ENCODE measurements around the gene OPHN1. TPM values are rescaled to one million over a fixed set of nuclear protein-coding genes. Genes with fewer than 3 reads are reported as not detected.

Gene OPHN1
- total RNA-seq, 2 experiments from 2014 or later, result 0.21 to 0.46 TPM

DNA sequence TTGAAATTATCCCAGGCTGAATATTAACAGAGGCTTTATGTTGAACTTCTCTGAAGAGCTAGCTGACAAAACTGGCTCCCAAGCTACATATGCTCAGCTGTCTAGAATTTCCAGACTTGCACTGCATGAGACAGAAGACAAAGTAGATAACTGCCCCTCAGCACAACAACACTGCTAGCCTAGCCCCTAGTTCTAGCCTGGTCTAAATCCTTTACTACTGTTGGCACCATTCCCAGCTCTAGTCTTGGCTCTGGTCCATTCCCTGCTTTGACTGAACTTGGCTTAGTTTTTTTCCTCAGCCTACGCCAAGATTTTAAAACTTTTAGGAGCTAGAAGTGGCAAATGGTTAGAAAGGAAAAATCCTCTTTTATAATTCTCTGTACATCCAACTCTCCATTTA lies 7.6 kb upstream of the OPHN1 start:
- Mint-ChIP-seq H3K36me3 (no peaks in the 10 kb centered on the region), H3K4me3 (no peak overlapping the region), H3K9me3 (no peaks in the 10 kb centered on the region), H3K27me3 (peaks cover 5% of the 10 kb centered on the region), H3K27ac (no peak overlapping the region), H3K4me1 (ENCODE audit: low read depth) (peaks cover 8% of the 10 kb centered on the region)
- intact Hi-C loops (cut with micrococcal nuclease), result no loop called here
- POLR2A ChIA-PET, result no interaction called here
- CTCF ChIA-PET, result no interaction called here
- DNase-seq, result no peak

DNA sequence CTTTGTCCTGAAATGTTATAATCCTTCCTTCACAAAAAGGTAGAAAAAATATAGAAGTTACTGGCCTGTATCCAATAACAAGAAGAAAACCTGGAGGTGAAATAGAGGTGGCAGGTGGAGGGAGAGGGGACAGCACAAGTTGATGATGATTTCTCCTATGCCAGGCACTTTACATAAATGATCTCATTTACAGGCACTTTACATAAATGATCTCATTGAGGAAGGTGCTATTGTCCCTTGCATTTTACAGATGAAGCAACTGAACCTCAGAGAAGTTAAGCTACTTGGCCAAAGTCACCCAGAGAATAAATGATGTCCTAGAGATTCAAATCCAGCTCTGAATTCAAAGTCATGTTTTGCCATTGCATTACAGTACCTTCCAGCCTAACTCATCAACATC lies 7.1 kb upstream of the OPHN1 start:
- no peaks in the 10 kb centered on the region for H3K9me3 Mint-ChIP-seq
- DNase-seq, result no peak
- H3K4me3 Mint-ChIP-seq, result no peak overlapping the region
- ChIA-PET POLR2A (no interaction called here), CTCF (no interaction called here)
- no peaks in the 10 kb centered on the region for H3K36me3 Mint-ChIP-seq
- intact Hi-C loops (cut with micrococcal nuclease), result no loop called here
- H3K27ac Mint-ChIP-seq, result no peak overlapping the region
- peaks cover 5% of the 10 kb centered on the region for H3K27me3 Mint-ChIP-seq
- peaks cover 8% of the 10 kb centered on the region for H3K4me1 Mint-ChIP-seq (ENCODE audit: low read depth)

DNA sequence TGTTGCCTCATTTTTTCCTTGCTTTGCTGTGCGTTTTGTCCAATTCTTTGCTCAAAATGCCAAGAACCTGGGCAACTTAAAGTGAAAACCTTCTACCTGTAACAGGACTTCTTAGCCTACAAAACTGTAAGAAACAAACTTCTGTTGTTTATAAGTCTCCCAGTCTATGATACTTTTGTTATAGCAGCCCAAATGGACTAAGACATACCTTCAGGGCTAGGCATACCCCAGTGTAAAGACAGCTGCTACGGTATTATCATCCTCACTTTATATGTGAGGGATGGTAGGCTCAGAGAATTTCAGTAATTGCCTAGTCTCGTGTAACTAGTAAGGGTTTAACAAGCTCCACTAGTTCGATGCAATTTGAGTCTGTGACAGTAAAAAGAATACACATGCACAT lies 6.0 kb upstream of the OPHN1 start:
- no peaks in the 10 kb centered on the region for H3K9me3 Mint-ChIP-seq
- H3K4me1 Mint-ChIP-seq (ENCODE audit: low read depth), result peaks cover 8% of the 10 kb centered on the region
- H3K36me3 Mint-ChIP-seq, result no peaks in the 10 kb centered on the region
- peaks cover 12% of the 10 kb centered on the region for H3K27me3 Mint-ChIP-seq
- CTCF ChIA-PET, result no interaction called here
- POLR2A ChIA-PET, result no interaction called here
- no peak overlapping the region for H3K27ac Mint-ChIP-seq
- no peak for DNase-seq
- no peak overlapping the region for H3K4me3 Mint-ChIP-seq
- intact Hi-C loops (cut with micrococcal nuclease), result no loop called here

DNA sequence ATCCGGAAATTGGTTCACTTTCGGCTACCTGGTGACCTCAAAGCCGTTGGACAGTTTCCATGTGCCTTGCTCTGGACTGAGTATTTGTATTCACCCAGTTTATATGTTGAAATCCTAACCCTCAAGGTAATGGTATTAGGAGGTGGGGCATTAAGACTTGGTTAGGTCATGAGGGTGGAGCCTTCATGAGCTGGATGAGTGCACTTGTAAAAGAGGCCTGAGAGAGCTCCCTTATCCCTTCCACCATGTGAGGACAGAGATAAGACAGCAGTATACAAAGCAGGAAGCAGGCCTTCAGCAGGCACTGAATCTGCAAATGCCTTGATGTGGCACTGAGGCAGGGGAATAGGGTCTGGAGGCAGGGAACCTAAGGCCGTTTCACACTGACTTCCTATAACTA lies 5.3 kb upstream of the OPHN1 start:
- no peaks in the 10 kb centered on the region for H3K36me3 Mint-ChIP-seq
- H3K27ac Mint-ChIP-seq, result no peak overlapping the region
- intact Hi-C loops (cut with micrococcal nuclease), result no loop called here
- peaks cover 11% of the 10 kb centered on the region for H3K4me1 Mint-ChIP-seq (ENCODE audit: low read depth)
- DNase-seq, result no peak
- no peak overlapping the region for H3K4me3 Mint-ChIP-seq
- ChIA-PET POLR2A (no interaction called here), CTCF (no interaction called here)
- no peaks in the 10 kb centered on the region for H3K9me3 Mint-ChIP-seq
- H3K27me3 Mint-ChIP-seq, result peaks cover 16% of the 10 kb centered on the region

- H3K4me3 Mint-ChIP-seq, result peak overlapping the region; percentile 64
- H3K27ac Mint-ChIP-seq, result no peak overlapping the region
- peaks cover 7% of the 10 kb centered on the region for H3K4me1 Mint-ChIP-seq (ENCODE audit: low read depth)
- no peaks in the 10 kb centered on the region for H3K9me3 Mint-ChIP-seq
- H3K36me3 Mint-ChIP-seq, result no peaks in the 10 kb centered on the region
- CTCF ChIA-PET, result no interaction called here
- peaks cover 33% of the 10 kb centered on the region for H3K27me3 Mint-ChIP-seq
- intact Hi-C loops (cut with micrococcal nuclease), result no loop called here
- DNase-seq, result no peak
- POLR2A ChIA-PET, result no interaction called here
These were observed 645 bp upstream of the OPHN1 start for GRCh38 chrX:68433981-68434299.

DNA sequence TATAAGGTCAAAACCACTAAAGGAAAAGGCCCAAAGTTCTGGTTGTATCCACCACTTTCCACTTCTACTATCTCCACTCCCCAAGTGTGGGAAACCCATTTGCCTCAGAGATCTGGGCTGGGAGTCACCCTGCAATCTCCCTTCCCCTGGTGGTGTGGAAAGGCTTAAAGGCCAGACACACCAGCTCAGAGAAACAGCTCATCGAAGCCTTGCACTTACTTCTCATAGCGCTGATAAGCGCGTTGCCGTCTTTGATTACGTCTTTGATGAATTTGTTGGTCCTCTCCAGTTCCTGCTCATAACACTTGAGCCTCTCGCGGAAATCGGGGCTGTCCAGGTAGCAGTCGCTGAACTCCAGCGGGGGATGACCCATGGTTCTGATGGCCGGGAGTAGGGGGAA lies 647 bp downstream of the OPHN1 start:
- Mint-ChIP-seq H3K4me1 (ENCODE audit: low read depth) (peaks cover 7% of the 10 kb centered on the region), H3K27ac (no peak overlapping the region), H3K4me3 (peak overlapping the region; percentile 64), H3K27me3 (peaks cover 37% of the 10 kb centered on the region), H3K9me3 (no peaks in the 10 kb centered on the region), H3K36me3 (no peaks in the 10 kb centered on the region)
- no peak for DNase-seq
- ChIA-PET POLR2A (no interaction called here), CTCF (interaction anchor here (0.6 kb wide), 1 partner anchor 247 kb away, joined by 3 read pairs; no protein-coding TSS in a partner anchor)
- intact Hi-C loops (cut with micrococcal nuclease), result no loop called here

DNA sequence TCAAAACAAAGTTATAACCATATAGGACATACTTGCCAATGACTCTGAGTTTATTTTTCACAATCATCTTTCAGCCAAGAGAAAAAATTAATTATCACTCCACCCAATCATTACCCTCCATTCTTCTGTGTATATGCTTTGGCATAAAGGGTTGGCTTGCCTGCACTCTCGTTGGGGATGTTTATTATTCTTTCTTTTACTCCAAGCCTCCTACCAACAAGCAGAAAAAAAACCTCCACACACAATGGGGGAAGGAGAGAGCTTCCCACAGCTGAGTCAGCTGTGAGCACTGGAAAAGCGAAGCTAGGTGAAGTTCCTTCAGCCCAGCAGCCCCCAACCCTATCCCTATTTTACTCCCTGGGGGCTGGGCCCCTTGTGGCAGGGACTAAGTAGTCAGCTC lies 1.5 kb downstream of the OPHN1 start:
- POLR2A ChIA-PET, result no interaction called here
- DNase-seq, result no peak
- CTCF ChIA-PET, result interaction anchor here (0.6 kb wide), 1 partner anchor 246 kb away, joined by 3 read pairs; no protein-coding TSS in a partner anchor
- no peak overlapping the region for H3K4me3 Mint-ChIP-seq
- intact Hi-C loops (cut with micrococcal nuclease), result no loop called here
- no peak overlapping the region for H3K27ac Mint-ChIP-seq
- no peaks in the 10 kb centered on the region for H3K36me3 Mint-ChIP-seq
- peaks cover 7% of the 10 kb centered on the region for H3K4me1 Mint-ChIP-seq (ENCODE audit: low read depth)
- no peaks in the 10 kb centered on the region for H3K9me3 Mint-ChIP-seq
- H3K27me3 Mint-ChIP-seq, result peaks cover 37% of the 10 kb centered on the region

DNA sequence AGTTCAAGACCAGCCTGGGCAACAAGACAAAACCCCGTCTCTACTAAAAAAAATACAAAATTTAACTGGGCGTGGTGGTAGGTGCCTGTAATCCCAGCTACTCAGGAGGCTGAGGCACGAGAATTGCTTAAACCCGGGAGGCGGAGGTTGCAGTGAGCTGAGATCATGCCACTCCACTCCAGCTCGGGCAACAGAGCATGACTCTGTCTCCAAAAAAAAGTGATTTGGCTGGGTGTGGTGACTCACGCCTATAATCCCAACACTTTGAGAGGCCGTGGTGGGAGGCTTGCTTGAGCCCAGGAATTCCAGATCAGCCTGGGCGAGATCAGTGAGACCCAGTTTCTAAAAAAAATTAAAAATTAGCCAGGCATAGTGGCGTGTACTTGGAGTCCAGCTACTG lies 4.1 kb downstream of the OPHN1 start:
- Mint-ChIP-seq H3K27me3 (peaks cover 27% of the 10 kb centered on the region), H3K27ac (no peak overlapping the region), H3K4me3 (no peak overlapping the region), H3K36me3 (no peaks in the 10 kb centered on the region), H3K4me1 (ENCODE audit: low read depth) (peaks cover 7% of the 10 kb centered on the region), H3K9me3 (no peaks in the 10 kb centered on the region)
- ChIA-PET CTCF (no interaction called here), POLR2A (no interaction called here)
- DNase-seq, result no peak
- intact Hi-C loops (cut with micrococcal nuclease), result no loop called here

- ChIA-PET CTCF (no interaction called here), POLR2A (no interaction called here)
- no peak overlapping the region for H3K27ac Mint-ChIP-seq
- intact Hi-C loops (cut with micrococcal nuclease), result no loop called here
- peaks cover 25% of the 10 kb centered on the region for H3K27me3 Mint-ChIP-seq
- H3K4me1 Mint-ChIP-seq (ENCODE audit: low read depth), result peaks cover 4% of the 10 kb centered on the region
- H3K4me3 Mint-ChIP-seq, result no peak overlapping the region
- DNase-seq, result no peak
- no peaks in the 10 kb centered on the region for H3K9me3 Mint-ChIP-seq
- H3K36me3 Mint-ChIP-seq, result no peaks in the 10 kb centered on the region
These were observed 4.9 kb downstream of the OPHN1 start for GRCh38 chrX:68428431-68428830.

GRCh38 chrX:68424719-68425118 lies 8.6 kb downstream of the OPHN1 start:
- CTCF ChIA-PET, result no interaction called here
- Mint-ChIP-seq H3K4me3 (no peak overlapping the region), H3K4me1 (ENCODE audit: low read depth) (no peaks in the 10 kb centered on the region), H3K9me3 (no peaks in the 10 kb centered on the region), H3K36me3 (no peaks in the 10 kb centered on the region), H3K27me3 (peaks cover 7% of the 10 kb centered on the region), H3K27ac (no peak overlapping the region)
- intact Hi-C loops (cut with micrococcal nuclease), result no loop called here
- no peak for DNase-seq
- POLR2A ChIA-PET, result no interaction called here

DNA sequence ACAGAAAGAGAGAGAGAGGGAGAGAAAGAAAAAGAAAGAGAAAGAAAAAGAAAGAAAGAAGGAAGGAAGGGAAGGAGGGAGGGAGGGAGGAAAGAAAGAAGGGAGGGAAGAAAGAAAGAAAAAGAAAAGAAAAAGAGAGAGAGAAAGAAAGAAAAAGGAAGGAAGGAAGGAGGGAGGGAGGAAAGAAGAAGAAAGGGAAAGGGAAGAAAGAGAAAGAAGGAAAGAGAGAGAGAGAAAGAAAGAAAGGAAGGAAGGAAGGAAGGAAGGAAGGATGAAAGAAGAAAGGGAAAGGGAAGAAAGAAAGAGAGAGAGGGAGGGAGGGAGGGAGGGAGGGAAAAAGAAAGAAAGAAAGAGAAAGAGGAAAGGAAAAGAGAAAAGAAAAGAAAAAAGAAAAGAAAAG lies 10.8 kb downstream of the OPHN1 start:
- Mint-ChIP-seq H3K36me3 (no peaks in the 10 kb centered on the region), H3K27ac (no peak overlapping the region), H3K9me3 (no peaks in the 10 kb centered on the region), H3K4me1 (ENCODE audit: low read depth) (no peaks in the 10 kb centered on the region), H3K27me3 (peaks cover 7% of the 10 kb centered on the region), H3K4me3 (no peak overlapping the region)
- ChIA-PET CTCF (no interaction called here), POLR2A (no interaction called here)
- intact Hi-C loops (cut with micrococcal nuclease), result no loop called here
- DNase-seq, result no peak

DNA sequence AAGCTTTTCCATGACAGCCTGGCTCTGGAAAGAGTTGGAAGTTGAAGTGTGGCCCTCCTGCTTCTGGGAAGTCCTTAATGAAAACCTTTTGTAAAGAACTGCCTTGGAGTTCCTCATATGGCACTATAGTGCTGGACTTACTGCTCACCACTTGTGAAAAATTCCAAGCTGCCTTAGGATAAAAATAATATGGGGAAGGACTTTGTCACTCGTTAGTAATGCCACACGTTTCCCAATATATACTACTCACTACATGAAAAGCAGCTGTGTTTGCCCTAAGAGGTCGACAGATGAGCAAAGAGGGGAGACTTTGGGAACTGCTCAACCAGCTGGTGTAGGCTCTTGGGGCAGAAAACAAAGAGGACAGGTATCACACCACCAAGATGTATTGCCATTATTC lies 11.7 kb downstream of the OPHN1 start:
- CTCF ChIA-PET, result interaction anchor here (1.1 kb wide), 1 partner anchor 58 kb away, joined by 3 read pairs; no protein-coding TSS in a partner anchor
- intact Hi-C loops (cut with micrococcal nuclease), result no loop called here
- Mint-ChIP-seq H3K27me3 (peaks cover 7% of the 10 kb centered on the region), H3K36me3 (no peaks in the 10 kb centered on the region), H3K4me1 (ENCODE audit: low read depth) (no peaks in the 10 kb centered on the region), H3K27ac (no peak overlapping the region), H3K9me3 (no peaks in the 10 kb centered on the region), H3K4me3 (no peak overlapping the region)
- POLR2A ChIA-PET, result no interaction called here
- DNase-seq, result no peak

DNA sequence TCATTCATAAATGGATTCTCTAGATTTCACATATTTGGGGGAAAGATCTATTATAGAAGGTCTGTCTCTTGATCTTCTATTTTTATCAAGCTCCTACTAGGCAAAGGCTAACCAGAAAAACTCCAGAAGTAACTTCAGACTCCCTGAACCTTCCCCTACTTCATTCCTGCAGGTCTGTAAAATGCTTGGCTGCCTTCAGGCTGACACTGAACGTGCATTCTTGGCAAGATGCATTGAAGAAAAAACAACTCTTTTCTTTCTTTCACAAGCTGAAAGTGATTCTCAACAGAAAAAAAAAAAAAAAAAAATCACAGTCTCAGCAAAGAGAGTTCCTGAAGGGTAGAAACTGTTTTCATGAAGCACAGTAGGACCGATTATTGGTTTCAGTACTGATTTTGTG lies 12.7 kb downstream of the OPHN1 start:
- intact Hi-C loops (cut with micrococcal nuclease), result no loop called here
- H3K27ac Mint-ChIP-seq, result no peak overlapping the region
- H3K36me3 Mint-ChIP-seq, result no peaks in the 10 kb centered on the region
- DNase-seq, result no peak
- H3K9me3 Mint-ChIP-seq, result no peaks in the 10 kb centered on the region
- ChIA-PET POLR2A (no interaction called here), CTCF (no interaction called here)
- no peaks in the 10 kb centered on the region for H3K4me1 Mint-ChIP-seq (ENCODE audit: low read depth)
- H3K27me3 Mint-ChIP-seq, result peaks cover 7% of the 10 kb centered on the region
- H3K4me3 Mint-ChIP-seq, result no peak overlapping the region

DNA sequence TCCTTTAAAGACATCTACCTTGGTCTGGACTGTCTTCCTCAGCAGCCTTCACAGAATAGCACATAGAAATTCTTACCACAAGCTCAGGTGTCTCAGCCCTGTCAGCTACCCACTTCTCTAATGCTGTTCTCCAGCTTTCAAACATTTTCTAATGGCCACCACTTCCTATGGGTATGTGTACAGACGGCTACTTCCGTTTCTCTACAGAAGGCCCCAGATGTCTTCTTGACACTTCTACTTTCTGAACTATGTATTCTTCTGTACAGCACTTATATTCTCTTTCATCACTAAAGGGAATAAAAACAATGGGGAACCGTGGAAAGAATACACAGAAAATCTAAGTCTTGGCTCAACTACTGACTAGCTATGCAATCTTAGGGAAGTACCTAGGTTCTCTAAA lies 13.3 kb downstream of the OPHN1 start:
- H3K27me3 Mint-ChIP-seq, result peaks cover 7% of the 10 kb centered on the region
- intact Hi-C loops (cut with micrococcal nuclease), result no loop called here
- no peaks in the 10 kb centered on the region for H3K4me1 Mint-ChIP-seq (ENCODE audit: low read depth)
- H3K36me3 Mint-ChIP-seq, result no peaks in the 10 kb centered on the region
- H3K4me3 Mint-ChIP-seq, result no peak overlapping the region
- ChIA-PET POLR2A (no interaction called here), CTCF (no interaction called here)
- H3K9me3 Mint-ChIP-seq, result no peaks in the 10 kb centered on the region
- H3K27ac Mint-ChIP-seq, result no peak overlapping the region
- DNase-seq, result no peak
